Pons (tissue), 1 donor: ENCODE data around the gene GPD2.
"Not testable (repeated sequence)": the region's sequence is repeated elsewhere in the genome, so short reads cannot be mapped to it uniquely, and the experiment has no call there.

Experiments
- DNase-seq: peaks from one replicate; pipeline ENCODE4 v3.0.0-alpha.2; 2016; ENCODE audit warnings: low spot score

GPD2 gene

DNA sequence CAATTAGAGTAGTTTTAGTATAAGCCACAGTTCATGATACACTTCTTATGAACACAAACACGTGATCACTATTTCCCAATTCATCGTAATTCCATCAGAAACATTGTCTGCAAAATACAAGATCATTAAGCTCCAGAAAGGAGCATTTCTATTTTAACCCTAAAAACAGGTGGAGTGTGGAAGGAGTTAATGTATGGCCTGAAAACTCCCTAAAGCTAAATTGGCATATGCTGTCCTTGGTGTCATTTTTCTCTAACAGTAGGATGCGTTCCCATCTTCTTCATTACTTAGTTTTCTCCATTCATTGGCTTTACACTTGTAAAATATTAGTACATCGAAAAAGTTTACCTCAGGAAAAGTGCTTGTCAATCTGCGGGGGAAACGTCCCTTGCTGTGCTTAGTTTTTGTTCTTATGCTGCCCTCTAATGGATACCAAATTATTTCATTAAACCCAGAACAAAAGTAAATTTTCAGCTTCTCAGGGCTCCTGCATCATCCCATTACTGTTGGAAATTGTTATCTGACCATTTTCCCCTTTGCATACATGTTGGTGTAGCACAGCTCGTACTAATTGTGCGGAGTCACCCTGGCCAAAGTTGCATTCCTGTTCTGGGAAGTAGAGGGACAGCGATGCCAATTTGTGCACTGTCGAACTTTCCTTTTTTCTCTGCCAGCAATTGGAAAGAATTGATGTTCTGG, 153.4 kb downstream of the GPD2 start:
- DNase-seq = peak; percentile 74

DNA sequence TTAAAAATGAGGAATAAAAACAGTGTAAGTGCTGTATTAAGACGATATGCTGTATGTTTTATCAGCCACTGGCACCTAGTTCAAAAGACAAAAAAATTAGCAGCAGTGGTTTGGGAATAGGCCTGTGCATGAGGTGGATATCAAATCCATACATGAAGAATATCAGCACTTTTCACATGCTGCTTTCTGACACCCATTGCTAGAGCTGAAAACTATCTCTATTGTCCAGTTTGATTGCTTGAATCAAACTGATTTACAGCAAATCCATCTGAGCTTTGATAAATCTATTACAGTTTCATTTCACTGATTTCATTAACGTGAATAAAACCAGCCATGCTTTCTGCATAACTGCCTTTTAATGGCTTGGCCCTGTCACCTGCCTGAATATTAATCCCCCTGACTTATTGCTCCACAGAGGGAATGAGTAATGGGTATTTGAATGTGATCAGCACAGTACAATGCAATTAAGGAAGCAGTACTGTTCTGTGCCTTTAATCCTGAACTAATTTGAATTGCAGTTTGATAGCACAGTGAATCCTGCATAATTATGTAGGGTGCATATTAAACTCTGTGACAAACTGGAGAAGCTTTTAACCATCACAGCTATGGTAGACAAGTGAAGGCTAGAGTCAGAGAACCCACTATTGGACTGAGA, 154.0 kb downstream of the GPD2 start:
- no peak for DNase-seq

DNA sequence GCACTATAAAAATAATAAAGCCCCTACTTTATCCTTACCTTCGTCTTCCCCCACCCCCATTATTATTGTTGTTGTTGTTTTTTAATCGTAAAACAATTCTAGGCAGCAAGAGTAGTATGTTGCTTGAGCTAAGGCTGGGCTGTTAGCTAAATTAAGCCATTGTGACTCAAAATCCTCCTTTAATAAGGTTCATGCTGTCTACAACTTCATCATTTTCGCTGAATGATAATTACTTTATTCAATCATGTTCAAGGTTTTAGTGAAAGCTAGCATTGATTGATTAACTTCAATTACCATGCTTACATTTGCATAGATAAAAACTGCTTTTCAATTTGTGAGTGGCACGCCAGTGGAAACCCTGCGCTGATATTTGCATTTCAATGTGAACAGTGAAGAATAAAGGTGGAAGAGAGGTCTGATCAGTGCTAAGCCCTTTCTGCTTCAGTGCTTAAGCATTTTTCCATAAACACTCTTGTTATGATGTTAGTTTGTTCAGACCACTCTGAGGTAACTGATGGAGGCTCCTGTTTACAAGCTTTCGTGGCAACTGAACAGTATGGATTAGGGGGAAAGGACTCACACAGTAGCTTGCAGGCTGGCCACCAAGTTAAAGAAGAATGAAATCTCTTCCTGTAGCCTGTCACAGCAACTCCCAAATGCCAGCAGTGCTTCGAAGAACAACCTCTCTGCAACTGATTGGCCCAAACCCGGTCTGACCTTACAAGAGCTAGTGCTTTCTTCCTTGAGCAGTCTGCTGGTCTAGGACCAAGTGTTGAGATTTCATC, 156.8 kb downstream of the GPD2 start:
- no peak for DNase-seq

DNA sequence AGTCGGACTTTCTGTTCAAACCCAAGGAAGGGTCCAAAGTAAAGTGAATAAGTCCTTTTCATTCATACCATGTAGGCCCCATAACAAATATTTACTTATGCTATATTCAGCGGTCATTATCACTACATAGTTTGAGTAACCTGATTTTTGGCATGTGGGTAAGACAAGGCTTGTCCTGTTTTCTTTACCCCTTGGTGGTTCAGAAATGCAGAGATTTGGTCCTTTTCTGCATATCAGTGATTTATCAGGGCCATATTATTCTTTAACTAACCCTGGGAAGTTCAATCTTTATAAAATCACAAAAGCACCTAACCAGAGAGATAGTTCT, 157.4 kb downstream of the GPD2 start:
- DNase-seq = no peak

DNA sequence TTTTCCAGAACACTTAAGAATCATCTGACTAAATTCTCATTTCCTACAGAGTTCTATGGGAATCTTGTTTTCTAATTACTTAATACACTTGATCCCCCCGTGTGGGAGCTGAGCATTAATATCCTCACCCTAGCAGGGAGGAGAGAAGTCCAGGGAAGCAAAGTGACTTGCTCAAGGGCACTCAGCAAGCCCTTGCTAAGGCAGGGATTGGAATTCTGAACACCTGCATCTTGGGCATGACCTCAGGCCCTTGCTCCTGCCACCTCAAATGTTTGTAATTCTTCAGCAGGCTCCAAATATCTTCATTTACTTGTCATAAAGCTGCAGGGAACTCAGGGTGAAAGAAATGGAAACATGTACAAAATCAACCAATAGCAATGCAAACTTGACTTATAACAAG, 162.4 kb downstream of the GPD2 start:
- DNase-seq = no peak

DNA sequence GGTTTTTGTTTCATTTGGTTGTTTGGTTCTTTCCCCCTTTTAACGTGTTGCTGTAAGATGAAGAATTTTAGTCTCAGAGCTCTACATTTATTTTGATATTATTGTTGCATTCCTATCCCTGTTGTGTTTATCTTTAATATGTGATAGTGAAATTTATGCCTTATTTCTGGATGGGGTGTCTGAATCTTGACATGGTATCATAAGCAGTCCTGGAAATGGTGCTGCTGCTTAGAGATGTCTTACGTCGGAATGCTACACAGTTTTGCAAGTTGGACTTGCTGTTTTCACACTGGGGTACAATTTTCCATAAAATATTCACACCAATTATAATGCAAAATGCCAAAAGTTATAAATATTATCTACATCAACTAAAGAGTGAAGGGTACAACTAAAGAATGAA, 164.0 kb downstream of the GPD2 start:
- no peak for DNase-seq

DNA sequence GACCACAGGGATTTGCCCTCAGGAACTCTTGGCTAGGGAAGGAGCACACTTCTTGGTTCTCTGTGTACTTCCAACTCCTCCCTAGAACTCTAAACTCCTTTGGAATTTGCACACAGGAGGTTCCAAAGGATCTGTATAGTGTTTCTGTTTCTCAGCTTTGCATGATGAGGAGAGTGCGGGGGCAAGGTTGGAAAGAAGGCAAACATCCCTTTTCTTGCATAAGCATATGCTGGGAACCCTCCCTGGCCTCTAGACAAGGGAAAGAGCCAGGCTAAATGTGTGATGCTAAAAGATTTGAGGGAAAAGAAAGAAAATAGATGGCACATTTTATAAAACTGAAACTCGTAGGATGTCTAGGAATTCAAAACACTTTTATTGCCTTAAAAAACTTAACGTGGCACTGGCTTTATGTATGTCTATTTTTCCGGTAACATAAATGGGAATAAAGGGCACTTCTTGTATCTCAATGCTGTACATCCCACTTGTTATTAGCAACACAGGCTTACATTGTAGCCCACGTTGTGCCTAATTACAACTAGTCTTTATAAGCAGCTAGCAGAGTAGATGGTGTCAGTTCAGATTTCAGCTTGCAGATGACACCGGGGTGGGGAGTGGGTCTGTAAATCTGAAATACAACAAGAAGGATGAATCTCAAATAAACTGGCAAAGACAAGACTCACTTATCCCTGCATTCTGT, 165.8 kb downstream of the GPD2 start:
- DNase-seq = no peak

DNA sequence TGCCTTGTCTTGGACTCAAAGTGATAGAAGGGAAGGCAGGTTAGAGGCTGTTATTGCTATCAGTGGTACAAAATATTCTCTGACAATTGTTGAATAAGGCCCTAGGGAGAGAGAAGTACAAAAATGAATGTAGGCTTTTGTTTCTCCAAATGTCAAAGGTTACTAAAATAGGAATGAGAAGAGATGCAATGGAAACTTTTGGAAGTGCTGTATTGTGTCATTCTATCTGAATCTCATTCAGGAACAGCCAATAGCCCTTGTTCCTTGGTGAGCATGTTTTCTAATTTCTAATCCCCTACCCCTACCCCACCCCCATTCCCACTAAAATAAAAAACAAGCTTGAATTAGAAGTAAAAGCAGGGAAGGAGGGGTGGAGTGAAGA, 166.4 kb downstream of the GPD2 start:
- DNase-seq = no peak

DNA sequence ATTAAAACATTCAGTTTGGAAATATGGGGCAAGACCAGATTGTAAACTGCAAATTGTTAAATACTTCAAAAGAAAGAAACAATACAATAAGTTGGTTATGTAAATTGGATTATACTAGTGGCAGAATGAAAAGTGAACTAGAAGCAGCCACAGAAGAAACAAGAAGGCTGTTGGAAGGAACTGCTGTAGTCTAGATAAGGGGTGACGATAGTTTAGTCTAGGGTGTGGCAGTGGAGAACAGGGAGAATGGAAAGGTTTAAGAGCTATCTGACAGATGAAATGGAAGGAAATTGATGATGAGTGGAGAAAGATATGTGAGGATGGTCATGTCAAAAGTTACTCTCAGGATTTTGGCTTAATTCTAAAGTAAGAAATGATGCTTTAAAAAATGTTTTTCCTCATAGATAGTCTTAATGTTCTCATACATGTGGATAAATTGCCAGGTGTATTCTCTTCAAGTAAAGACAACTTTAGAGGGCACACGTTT, 179.7 kb downstream of the GPD2 start:
- no peak for DNase-seq

DNA sequence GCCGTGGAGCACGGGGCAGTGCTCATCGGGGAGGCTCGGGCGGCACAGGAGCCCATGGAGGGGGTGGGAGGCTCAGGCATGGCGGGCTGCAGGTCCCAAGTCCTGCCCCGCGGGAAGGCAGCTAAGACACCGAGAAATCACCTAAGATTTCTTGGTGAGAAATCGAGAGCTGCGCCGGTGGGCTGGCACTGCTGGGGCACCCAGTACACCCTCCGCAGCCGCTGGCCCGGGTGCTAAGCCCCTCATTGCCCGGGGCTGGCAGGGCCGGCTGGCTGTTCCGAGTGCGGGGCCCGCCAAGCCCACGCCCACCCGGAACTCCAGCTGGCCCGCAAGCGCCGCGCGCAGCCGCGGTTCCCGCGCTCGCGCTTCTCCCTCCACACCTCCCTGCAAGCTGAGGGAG, 181.9 kb downstream of the GPD2 start:
- DNase-seq = not testable (repeated sequence)

DNA sequence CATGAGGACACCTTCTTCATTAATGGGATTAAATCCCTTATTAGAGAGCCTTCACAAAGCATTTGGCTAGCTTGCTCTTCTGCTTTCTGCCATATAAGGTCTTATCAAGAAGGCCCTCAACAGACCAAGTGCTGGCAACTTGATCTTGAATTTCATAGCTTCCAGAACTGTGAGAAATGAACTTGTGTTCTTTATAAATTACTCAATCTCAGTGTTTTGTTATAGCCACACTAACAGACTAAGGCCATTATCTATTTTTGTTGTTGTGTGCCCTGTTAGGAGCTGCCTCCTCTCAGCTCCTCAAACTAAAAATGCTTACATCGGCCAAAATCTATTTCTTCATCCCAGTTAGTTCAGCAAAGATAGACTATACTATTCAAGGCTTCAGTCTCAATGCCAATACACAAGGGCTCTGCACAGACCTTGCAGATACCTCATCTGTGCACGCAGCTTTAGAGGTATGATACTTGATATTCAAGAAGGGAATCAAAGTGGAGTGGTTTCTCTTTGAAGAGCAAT, 182.9 kb downstream of the GPD2 start:
- no peak for DNase-seq

DNA sequence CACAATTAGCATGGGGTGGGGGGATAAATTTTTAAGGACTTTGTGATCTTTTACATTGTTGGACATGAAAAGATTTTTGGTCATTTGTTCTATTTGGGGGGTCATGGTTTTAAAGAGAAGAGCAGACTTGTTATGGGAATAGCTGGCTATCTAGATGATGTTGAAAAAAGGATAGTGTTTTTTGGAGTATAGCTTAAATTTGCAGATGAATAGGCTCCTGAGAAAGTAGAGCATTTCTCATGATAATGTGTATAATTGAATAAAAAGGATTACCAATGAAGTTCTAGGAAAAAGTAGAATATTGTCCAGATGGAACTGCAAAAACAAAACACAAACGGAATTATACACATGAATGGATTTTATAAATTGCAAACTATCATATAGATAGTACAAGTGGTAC, 186.3 kb downstream of the GPD2 start:
- DNase-seq = no peak

DNA sequence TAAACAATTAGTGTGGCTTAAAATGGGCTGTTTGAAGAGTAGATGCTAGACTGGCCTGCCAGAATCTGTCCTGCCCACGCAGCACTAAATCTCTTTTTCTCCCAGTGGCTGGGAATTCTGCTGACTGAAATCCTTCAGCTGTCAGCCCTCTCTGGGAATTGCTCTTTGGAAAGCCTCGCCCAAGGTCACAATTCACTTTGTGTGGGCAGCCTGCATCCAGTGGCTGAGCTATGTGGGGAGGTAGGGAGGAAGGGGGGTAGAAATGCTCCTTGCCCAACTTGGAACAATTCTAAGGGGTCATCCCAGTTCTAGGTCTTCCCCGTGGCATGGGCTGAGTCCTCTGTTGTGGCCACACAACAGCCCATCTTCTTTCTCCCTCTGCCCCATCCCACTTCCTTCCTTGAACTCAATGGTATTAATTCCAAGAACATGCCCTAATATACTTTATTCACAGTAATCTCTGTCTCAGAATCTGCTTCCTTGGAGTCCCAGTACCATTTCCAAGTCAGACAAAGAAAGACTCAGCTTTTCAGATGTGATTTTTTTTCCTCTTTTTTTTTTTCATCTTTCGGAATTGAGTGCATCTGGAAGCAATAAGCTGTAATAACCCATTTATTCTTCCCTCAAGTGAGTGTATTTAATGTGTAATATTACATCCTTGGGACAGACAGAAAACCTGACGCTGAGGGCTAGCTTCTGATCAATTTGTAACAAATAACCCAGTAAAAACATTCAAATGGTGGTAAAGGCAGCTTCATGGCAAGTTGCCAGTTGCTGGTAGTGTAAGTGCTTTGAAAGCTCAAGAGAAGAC, 189.4 kb downstream of the GPD2 start:
- no peak for DNase-seq

DNA sequence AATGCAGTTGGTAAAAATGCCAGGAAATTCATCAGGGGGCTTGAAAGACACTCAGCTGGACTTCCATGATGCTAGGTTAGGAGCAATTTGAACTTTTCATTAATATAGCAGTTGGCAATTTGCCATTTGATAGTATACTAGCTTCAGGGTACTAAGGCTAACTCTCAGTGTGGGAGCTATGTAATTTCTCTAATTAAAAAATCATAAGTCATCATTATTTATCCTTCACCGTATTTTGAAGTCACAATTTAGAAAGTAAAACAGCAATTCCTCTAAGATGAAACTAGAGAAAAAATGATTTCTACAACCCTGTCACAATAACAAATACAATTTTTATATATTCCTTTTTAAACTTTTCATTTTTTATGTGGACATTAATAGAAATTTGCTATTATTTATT, 190.8 kb downstream of the GPD2 start:
- DNase-seq = no peak

DNA sequence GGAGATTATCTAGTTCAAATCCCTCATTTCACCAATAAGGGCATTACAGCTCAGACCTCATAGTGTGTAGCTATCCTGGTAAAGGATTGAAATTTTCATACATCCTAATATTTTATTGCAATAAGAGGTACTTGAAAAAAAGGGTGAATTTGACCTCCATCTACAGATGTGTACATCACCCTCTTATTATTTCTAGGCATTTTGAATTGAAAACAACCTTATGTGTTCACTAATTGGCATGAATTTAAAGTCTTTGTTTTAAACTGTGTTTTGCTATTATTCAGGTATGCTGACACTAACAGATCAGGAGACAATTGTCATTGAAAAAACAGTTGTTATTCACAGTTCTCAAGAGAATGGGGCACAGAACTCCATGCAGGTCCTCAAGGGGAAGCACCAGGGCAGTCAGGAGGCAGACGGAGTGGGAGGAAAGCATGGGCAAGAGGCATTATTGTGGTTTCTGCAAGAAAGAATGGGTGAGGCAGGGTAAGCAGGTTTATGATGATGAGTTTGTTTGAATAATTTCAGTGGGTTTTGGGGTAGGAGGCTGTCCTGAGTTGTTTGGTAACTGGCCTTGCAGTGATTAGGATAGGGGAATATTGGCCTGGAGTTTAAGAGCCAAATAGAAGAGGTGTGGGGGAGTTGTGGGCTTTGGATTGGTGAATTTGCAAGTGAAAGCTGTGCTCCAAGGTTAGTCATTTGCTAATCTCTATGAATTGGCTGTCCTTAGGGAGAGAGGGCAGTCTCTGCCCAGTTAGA, 194.6 kb downstream of the GPD2 start:
- no peak for DNase-seq

DNA sequence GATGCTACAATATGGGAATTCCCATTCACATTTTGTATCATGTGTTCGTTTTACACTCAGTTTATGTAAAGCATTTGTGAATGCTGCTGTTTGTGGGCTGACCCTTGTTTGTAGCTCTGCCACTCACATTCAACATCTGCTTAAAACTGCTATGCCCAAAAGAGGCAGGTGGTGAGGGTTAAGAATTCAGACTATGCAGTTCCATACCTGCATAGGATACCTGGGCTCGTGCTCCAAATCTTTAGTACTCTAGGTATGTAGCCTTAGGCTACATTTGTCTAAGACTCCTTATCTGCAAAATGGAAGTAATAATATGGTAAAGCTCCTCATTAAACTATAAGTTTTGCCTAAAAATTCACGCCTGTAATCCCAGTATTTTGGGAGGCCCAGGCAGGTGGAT, 199.5 kb downstream of the GPD2 start:
- no peak for DNase-seq
